Measurements from ENCODE around the gene MDM2.

DNA sequence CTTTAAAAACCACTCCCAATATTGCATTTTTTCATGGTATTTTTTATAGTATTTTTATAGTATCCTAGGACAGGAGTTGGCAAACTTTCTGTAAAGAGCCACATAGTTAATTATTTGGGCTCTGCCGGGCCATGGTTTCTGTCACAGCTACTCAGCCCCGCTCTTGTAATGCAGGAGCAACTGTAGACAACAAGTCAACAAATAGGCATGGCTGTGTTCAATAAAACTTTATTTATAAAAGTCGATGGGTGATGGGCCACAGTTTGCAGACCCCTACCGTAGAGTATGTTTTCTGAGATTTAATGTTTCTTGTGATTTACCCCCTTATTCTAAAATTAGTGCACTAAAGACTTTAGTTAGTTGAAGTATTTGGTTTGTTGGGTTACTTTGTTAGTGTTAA lies 25.5 kb downstream of the MDM2 start:
- TF ChIP-seq CTCF (IDR thresholded peaks at IDR 0.05), result no peak
- TF ChIP-seq POLR2A (IDR thresholded peaks at IDR 0.05), result no peak

All from uterus (tissue), 2 donors.